Neural progenitor cell (in vitro differentiated cells): ENCODE data around the gene SND1.

Source experiments
- CTCF ChIP-seq: fragments of 200-600 bp; sonication (generic); IDR thresholded peaks from 2 replicates; pipeline ENCODE4 v1.5.1; 2017; ENCODE audit warnings: antibody characterized with exemption, mild to moderate bottlenecking
- EZH2 ChIP-seq: fragments of 200-600 bp; sonication (generic); IDR thresholded peaks from 2 replicates; pipeline ENCODE4 v1.6.1; 2017; ENCODE audit warnings: antibody characterized with exemption, mild to moderate bottlenecking, moderate library complexity
- EZH2phosphoT487 ChIP-seq: fragments of 200-600 bp; sonication (generic); IDR thresholded peaks from 2 replicates; pipeline ENCODE4 v1.6.1; 2017; ENCODE audit warnings: antibody characterized with exemption

GRCh38 chr7:127928852-127929251 is 276.9 kb downstream of the SND1 start:
- TF ChIP-seq CTCF, result no peak
- no peak for TF ChIP-seq EZH2
- no peak for TF ChIP-seq EZH2phosphoT487
